GM18511 (cell line): ENCODE data around the gene METTL2B.
"Not testable (repeated sequence)": the region's sequence is repeated elsewhere in the genome, so short reads cannot be mapped to it uniquely, and the experiment has no call there.

ENCODE experiments used
- ATAC-seq: cut with Tn5 transposase; IDR thresholded peaks from one replicate; pipeline ENCODE4 v1.9.1; 2021; ENCODE audit warnings: mild to moderate bottlenecking, moderate library complexity; ENCODE audit not compliant: unreplicated experiment

The METTL2B gene

GRCh38 chr7:128523932-128524524 is 47.5 kb downstream of the METTL2B start:
- not testable (repeated sequence) for ATAC-seq

DNA sequence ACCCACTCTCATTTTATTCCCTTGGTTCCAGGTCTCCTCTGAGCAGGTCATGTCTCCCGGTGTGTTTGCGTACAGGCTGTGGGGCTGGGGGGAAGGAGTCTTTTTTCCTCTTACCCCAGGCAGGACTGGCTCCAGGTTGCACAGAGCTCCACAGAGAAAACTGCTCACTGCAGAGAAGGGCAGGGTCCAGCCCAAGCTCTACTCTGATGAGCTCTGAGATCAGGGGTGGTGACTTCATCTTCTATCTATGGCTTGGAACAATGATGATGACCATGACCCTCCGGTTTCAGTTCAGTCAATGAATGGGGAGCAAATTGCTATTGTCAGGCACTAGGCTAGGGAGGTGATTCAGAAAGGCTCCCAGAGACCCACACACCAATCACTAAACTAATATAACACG is 49.0 kb downstream of the METTL2B start:
- not testable (repeated sequence) for ATAC-seq

GRCh38 chr7:128526062-128526466 is 49.5 kb downstream of the METTL2B start:
- ATAC-seq: not testable (repeated sequence)

- ATAC-seq: not testable (repeated sequence)
Observed at GRCh38 chr7:128529191-128529590, 52.6 kb downstream of the METTL2B start.

DNA sequence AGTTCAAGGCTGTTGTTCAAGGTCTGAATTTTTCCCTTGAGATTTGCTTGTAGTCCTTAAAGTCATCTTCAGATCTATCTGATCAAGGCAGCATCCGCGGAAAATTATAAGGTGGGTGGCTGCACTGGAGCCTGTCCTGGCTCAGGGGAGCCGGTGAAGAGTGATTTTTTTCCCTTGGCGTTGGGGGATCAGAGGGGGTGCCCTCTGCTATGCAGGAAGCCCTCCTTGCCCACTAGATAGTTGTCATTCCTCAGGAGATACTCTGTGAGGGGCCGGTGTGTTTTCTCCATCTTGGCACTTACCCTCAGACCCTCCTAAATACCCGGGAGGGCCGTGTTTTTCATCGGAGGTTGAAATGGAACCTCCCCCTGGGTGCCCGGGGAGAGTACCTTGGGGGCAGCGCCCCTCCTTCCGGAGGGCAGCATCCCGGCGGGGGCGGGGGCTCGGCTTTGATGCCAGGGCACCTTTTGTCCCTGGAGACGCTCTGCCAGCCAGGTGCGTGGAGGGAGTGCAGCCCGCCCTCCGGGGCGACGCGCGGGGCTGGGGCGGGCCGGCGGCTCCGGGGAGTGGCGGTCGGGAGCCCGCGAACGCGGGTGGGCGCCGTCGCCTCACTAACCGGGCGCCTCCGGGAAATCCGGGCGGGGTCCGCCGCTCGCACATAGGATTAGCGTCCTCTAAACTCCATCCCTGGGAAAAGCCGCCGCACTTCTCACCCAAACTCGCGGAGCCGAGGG is 53.7 kb downstream of the METTL2B start:
- ATAC-seq: peak; percentile 24

GRCh38 chr7:128530855-128531104 is 54.2 kb downstream of the METTL2B start:
- no peak for ATAC-seq

DNA sequence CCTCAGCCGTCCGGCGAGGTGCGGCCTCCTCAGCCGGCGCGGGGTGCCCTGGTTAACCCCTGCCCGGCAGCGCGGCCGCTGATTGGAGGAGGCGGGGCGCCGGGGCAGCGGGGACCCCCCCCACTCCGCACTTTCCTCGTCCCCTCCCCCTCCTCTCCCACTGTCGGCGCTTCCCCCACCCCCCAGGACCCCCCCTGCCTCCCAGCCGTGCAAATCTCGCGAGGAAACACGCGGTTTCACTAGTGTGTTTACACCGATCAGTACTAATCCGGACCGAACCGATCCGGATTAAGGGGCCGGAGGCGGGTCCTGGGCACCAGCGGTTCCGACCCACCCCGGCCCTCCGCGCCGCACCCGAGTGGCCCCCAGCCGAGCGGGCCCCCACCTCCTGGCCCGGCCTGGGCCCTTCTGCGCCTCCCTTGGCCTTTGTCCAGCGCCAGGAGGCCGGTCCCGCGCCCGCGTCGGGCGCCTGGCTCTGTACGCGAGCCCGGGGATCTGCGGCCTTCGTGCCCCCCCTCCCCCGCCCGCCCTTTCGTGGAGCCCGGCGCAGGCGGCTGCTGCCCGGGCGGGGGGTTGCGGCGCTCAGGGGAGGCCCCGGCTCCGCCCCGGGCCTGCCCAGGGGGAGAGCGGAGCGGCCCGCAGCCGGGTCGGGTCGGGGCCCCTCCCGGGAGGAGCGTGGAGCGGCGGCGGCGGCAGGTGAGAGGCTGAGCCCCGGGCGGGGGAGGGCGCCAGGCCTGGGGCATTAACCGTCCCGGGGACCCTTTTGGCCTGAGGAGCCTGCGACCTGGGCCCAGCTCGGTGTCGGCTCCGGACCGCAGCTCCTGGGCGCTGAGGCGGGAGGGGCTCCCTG is 54.8 kb downstream of the METTL2B start:
- peak; percentile 78 for ATAC-seq

GRCh38 chr7:128531955-128532478 is 55.5 kb downstream of the METTL2B start:
- ATAC-seq: peak; percentile 14

DNA sequence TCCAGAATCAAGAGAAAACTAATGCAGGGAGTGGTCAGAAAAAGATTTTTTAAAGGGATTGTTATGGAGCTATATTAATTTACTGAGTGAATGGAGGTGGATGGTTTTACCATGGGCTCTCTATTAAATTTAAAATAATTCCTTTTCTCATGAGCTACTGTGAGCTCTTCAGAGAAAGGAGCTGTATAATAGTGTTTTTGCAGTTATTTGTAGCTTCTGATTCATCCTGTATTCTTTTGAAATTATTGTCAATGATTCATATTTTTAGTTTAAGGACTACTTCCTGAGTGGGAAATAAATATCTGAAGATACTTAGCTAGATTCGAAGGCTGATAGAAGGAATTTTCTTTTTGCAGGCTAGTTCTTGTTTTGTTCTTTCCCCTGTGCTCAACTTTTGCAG is 56.4 kb downstream of the METTL2B start:
- not testable (repeated sequence) for ATAC-seq

DNA sequence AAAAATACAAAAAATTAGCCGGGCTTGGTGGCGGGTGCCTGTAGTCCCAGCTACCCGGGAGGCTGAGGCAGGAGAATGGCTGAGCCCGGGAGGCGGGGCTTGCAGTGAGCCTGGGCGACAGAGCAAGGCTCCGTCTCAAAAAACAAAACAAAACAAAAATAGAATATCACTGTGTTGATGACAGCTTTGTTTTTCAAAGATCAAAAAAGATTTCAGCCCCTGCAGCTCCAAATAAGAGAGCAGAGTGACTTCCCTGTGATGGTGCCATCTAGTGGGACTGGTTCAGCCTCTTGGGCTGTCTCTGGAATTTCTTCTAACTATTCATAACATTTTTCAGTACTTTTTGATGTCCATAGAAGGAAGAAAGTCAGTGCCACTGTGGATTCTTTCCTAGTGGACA is 60.9 kb downstream of the METTL2B start:
- not testable (repeated sequence) for ATAC-seq

DNA sequence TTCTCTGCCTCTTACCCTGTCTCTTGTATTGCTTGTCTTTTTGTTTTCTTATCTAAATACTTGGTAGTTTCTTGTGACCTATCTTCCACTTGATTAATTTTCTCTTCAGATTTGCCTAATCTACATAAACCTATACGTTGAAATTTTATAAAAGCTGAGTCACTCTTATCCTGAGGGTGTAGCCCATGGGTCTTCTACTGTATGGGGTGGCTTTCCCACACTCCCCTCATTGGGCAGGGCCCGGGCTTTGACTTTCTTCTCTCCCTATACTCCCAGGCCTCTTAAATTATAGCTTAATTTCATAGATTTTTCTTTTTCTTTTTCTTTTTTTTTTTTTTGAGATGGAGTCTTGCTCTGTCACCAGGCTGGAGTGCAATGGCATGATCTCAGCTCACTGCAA is 66.0 kb downstream of the METTL2B start:
- not testable (repeated sequence) for ATAC-seq

- not testable (repeated sequence) for ATAC-seq
Observed at GRCh38 chr7:128543300-128543699, 66.8 kb downstream of the METTL2B start.

- ATAC-seq: not testable (repeated sequence)
Observed at GRCh38 chr7:128546319-128546851, 69.8 kb downstream of the METTL2B start.

- ATAC-seq: no peak
Observed at GRCh38 chr7:128550920-128551319, 74.4 kb downstream of the METTL2B start.

DNA sequence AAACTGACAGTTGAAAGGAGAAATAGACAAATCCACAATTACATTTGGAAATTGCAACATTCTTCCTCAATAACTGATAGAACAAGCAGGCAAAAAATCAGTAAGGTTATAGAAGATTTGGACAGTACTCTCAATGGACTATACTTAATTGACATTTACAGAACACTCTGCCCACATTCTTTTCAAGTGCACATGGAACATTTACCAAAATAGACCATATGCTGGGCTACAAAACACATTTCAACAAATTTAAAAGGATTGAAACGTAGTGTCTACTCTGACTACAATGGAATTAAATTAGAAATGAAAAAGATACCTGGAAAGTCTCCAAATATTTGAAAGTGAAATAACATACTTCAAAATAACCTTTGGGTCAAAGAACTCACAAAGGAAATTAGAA is 77.8 kb downstream of the METTL2B start:
- not testable (repeated sequence) for ATAC-seq
